Activated CD4-positive, alpha-beta memory T cell treated with anti-CD3 and anti-CD28 coated beads for 36 hours (primary cell): ENCODE results near the gene MBTPS2. TPM values are rescaled to one million over a fixed set of nuclear protein-coding genes. Genes with fewer than 3 reads are reported as not detected.
"Not testable (repeated sequence)": the region's sequence is repeated elsewhere in the genome, so short reads cannot be mapped to it uniquely, and the experiment has no call there.

Source experiments
- CTCF ChIA-PET: fragments of 350-600 bp; sonication (Branson Sonifier 250); formaldehyde crosslinking; loops from one replicate; lab custom pipeline; 2021; ENCODE audit warnings: antibody characterized with exemption, inconsistent platforms; lab: Charles Lee
- POLR2A ChIA-PET: fragments of 350-600 bp; sonication (Branson Sonifier 250); formaldehyde crosslinking; loops from one replicate; lab custom pipeline; 2021; ENCODE audit warnings: antibody characterized with exemption; lab: Charles Lee
- DNase-seq: peaks from one replicate; pipeline ENCODE4 v3.0.0-alpha.2; 2020
- H3K27ac Mint-ChIP-seq: one replicate; pipeline ENCODE4 v1.8.0; 2021; ENCODE audit warnings: mixed read lengths
- H3K27me3 Mint-ChIP-seq: one replicate; pipeline ENCODE4 v1.8.0; 2021; ENCODE audit warnings: mixed read lengths
- H3K36me3 Mint-ChIP-seq: one replicate; pipeline ENCODE4 v1.8.0; 2021; ENCODE audit warnings: mixed read lengths
- H3K4me1 Mint-ChIP-seq: one replicate; pipeline ENCODE4 v1.8.0; 2021; ENCODE audit warnings: low read depth, mixed read lengths
- H3K4me3 Mint-ChIP-seq: one replicate; pipeline ENCODE4 v1.8.0; 2021; ENCODE audit warnings: mild to moderate bottlenecking, mixed read lengths
- H3K9me3 Mint-ChIP-seq: one replicate; pipeline ENCODE4 v1.8.0; 2021; ENCODE audit warnings: mixed read lengths
- intact Hi-C: fragments of 100-400 bp; cut with micrococcal nuclease; formaldehyde crosslinking; loops from one replicate; pipeline ENCODE4 v1.15.1; 2023
- total RNA-seq, 2 experiments: library from RNA; stranded (reverse); gene quantifications; one replicate each; pipeline ENCODE4 v1.2.3, GENCODE V29; 2021

Gene MBTPS2
- total RNA-seq, 2 experiments from 2014 or later: 5.1 to 6.5 TPM

DNA sequence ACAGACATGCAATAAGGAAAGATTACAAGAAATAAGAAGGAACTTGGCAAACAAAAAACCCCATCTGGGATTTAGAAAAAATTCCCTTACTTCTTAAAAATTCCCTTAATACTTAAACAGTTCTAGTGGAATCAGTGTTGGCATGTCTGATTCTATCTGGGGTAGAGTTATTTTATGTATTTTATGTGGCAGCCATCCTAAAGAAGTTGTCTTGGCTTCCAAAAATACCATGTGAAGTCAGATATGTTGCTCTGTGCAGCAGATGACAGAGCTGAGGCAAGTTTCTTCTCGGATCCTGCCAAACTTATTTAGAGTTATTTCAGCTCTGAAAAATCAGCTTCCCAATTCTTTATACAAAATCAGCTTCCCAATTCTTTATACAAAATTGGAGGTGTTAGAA is 31.1 kb downstream of the MBTPS2 start:
- ChIA-PET CTCF (no interaction called here), POLR2A (no interaction called here)
- DNase-seq: no peak
- no peak overlapping the region for H3K27ac Mint-ChIP-seq
- no peaks in the 10 kb centered on the region for H3K27me3 Mint-ChIP-seq
- intact Hi-C loops: no loop called here
- no peaks in the 10 kb centered on the region for H3K4me1 Mint-ChIP-seq
- H3K4me3 Mint-ChIP-seq: no peak overlapping the region
- no peaks in the 10 kb centered on the region for H3K9me3 Mint-ChIP-seq
- peaks cover 1% of the 10 kb centered on the region for H3K36me3 Mint-ChIP-seq

DNA sequence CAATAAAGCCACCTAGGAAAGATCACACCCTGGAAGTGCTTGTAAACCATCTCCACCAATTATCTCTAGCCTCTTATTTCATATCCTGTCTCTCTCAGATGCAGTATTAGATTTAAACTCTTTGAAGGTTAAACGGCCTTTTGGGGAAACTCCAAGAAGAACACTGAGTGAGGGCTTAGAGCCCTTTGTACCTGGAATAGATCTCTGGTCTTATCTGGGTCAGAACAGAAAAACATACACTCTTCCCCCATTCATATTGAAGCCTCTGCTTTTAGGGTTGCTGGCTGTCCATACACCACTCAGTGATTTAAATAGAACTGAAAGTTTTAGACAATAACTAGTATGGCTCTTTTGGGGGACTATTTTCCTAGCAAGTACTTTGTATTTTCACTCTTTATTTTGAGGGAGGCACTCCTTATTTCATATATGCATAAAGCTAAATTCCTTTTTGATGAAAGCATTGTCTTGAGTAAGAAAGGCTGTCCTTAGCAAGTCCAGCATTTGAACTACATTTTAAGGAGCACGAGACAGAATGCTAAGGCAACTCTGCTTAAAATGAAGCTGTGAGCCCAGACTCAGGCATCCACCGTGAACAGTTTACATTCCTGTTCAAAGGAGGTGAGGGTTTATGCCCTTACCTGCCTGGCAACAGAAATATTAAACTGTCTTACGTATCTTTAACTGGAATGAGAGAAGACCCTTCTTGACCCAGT is 33.8 kb downstream of the MBTPS2 start:
- Mint-ChIP-seq H3K4me3 (no peak overlapping the region), H3K36me3 (peaks cover 1% of the 10 kb centered on the region)

DNA sequence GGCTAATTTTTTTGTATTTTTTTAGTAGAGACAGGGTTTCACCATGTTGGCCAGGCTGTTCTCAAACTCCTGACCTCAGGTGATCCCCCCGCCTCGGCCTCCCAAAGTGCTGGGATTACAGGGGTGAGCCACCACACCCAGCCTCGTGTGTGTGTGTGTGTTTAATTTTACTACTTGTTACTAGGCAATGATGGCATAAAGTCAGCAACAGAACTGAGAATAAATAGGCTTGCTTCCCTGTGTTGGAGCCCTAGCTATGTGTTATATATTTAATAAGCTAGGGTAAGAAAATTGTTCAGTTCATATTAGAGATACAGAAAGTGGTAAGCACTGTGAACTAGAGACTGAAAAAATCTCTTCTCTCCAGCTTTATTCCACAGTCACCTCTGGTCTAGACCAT is 34.8 kb downstream of the MBTPS2 start:
- H3K27me3 Mint-ChIP-seq, intact Hi-C loops, DNase-seq: not testable (repeated sequence)

More for the DNA sequence above, 33.8 kb downstream of the MBTPS2 start:
- ChIA-PET CTCF (no interaction called here), POLR2A (no interaction called here)
- no peak for DNase-seq
- H3K4me1 Mint-ChIP-seq: no peaks in the 10 kb centered on the region
- no peaks in the 10 kb centered on the region for H3K9me3 Mint-ChIP-seq
- no peak overlapping the region for H3K27ac Mint-ChIP-seq
- no peaks in the 10 kb centered on the region for H3K27me3 Mint-ChIP-seq
- intact Hi-C loops: no loop called here

DNA sequence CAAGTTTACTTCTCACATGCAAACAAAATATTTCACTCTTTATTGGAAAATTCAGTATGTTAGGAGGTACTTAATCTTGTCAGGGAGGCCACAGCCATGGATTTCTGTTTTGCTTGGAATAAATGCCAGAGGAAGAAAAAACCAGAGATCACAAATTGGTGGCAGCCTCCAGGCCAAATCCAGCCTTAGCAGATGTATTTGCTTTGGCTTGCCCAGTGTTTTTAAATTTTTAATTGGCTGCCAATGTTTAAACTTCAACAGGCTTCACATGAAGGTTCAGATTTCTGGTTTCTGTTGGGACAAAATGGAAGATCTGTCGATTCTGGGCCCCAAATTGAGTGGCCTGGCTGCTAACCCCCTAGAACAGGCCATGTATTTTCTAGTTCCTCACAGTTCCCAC is 35.6 kb downstream of the MBTPS2 start:
- CTCF ChIA-PET: no interaction called here
- POLR2A ChIA-PET: no interaction called here
- Mint-ChIP-seq H3K4me1 (no peaks in the 10 kb centered on the region), H3K4me3 (no peak overlapping the region), H3K27ac (no peak overlapping the region), H3K36me3 (no peaks in the 10 kb centered on the region), H3K27me3 (no peaks in the 10 kb centered on the region), H3K9me3 (no peaks in the 10 kb centered on the region)
- DNase-seq: no peak
- intact Hi-C loops: no loop called here

More for the DNA sequence above, 34.8 kb downstream of the MBTPS2 start:
- POLR2A ChIA-PET, H3K27ac Mint-ChIP-seq, H3K9me3 Mint-ChIP-seq, H3K4me1 Mint-ChIP-seq, H3K4me3 Mint-ChIP-seq, H3K36me3 Mint-ChIP-seq, CTCF ChIA-PET: not testable (repeated sequence)

DNA sequence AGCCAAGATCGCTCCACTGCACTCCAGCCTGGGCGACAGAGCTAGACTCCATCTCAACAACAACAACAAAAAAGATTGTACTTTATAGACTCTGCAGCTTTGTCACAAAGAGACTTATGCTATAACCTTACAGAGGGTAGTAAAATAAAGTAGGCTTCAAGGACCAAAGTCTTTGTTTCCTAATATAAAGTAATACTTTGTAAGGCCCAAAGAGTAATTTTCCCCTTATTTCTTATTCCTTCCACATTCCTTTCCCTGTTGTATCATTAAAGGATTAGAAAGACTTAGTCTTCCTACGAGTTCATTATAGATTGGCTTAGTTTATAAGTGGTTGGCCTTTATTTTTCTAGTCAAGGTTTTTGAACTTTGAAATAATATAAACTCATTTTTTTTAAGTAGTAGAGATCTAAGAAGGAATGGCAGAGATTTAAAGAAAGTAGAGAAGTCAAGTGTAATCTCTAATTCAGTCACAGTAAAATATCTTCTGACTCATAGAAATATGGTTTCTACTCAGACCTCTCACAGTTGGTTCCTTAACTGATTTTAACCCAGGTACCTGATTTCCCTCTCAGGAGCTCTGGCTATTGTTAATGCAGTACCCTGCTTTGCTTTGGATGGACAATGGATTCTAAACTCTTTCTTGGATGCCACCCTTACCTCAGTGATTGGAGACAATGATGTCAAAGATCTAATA is 42.6 kb downstream of the MBTPS2 start:
- CTCF ChIA-PET: no interaction called here
- H3K9me3 Mint-ChIP-seq: no peaks in the 10 kb centered on the region
- intact Hi-C loops: no loop called here
- no peaks in the 10 kb centered on the region for H3K27me3 Mint-ChIP-seq
- H3K27ac Mint-ChIP-seq: no peak overlapping the region
- H3K4me3 Mint-ChIP-seq: no peak overlapping the region
- DNase-seq: no peak
- H3K36me3 Mint-ChIP-seq: peaks cover 2% of the 10 kb centered on the region
- POLR2A ChIA-PET: no interaction called here
- H3K4me1 Mint-ChIP-seq: no peaks in the 10 kb centered on the region

DNA sequence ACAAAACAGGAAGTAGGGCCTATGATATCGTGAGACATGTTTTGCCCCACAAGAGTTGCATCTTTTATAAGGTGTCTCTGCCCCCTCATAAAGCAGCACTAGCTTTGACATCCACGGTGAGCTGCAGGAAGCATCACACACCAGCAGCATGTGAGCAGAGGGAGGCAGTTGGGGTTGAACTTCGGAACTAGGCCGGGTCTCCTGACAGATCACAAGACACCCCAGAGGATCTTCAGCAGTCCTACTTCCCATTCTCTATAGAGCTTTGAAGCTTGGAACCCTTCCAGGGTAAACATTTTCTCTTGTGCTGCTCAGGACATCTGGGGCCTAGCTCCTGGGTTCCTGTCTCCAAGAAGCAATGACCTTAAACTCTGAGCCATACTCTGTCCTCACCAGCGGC is 43.8 kb downstream of the MBTPS2 start:
- DNase-seq: no peak
- Mint-ChIP-seq H3K9me3 (no peaks in the 10 kb centered on the region), H3K27me3 (no peaks in the 10 kb centered on the region), H3K27ac (no peak overlapping the region), H3K4me1 (no peaks in the 10 kb centered on the region), H3K36me3 (peaks cover 2% of the 10 kb centered on the region), H3K4me3 (no peak overlapping the region)
- CTCF ChIA-PET: no interaction called here
- POLR2A ChIA-PET: no interaction called here
- intact Hi-C loops: no loop called here

DNA sequence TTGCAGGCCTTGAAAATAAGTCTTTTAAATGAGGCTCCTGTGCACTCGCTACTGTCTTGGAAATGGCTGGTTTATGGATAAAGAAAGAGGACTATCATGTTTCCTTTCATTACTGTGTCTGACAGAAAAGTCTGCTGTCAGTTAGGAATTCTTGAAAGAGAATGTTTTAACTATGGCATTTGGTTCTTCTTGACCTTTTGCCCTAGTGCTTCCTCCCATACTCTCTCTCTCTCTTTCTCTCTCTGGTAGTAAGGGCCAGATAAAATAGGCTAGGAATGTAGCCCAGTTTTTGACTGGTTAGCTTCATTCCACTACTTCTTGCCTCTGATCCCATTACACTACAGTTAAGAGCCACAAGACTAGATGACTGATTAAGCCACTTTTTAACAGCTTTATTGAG is 46.2 kb downstream of the MBTPS2 start:
- CTCF ChIA-PET: no interaction called here
- DNase-seq: no peak
- intact Hi-C loops: no loop called here
- Mint-ChIP-seq H3K9me3 (no peaks in the 10 kb centered on the region), H3K27me3 (no peaks in the 10 kb centered on the region), H3K27ac (no peak overlapping the region), H3K36me3 (peaks cover 2% of the 10 kb centered on the region), H3K4me3 (no peak overlapping the region), H3K4me1 (no peaks in the 10 kb centered on the region)
- POLR2A ChIA-PET: no interaction called here

DNA sequence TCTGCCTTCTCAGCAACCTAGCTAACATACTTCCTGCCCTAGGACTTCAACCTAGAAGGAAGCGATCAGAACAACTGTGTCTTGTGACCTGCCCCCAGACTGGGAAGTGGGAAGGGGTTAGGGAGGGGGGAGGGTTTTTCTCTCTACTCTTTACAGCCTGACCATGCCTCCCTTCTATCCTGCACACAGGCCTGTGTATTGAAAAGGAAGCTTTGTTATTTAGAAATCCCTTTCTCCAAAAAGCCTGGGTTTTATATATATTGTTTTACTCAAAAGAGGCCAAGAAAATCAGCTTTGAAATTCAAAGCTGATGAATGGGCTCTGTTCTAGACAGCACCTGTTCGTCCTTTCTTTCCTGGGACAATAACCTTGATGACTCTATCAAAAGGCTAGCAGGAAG is 65.9 kb downstream of the MBTPS2 start:
- H3K4me3 Mint-ChIP-seq: no peak overlapping the region
- H3K27me3 Mint-ChIP-seq: no peaks in the 10 kb centered on the region
- POLR2A ChIA-PET: no interaction called here
- H3K4me1 Mint-ChIP-seq: no peaks in the 10 kb centered on the region
- no peak overlapping the region for H3K27ac Mint-ChIP-seq
- no peak for DNase-seq
- no peaks in the 10 kb centered on the region for H3K9me3 Mint-ChIP-seq
- no peaks in the 10 kb centered on the region for H3K36me3 Mint-ChIP-seq
- intact Hi-C loops: no loop called here
- CTCF ChIA-PET: no interaction called here

DNA sequence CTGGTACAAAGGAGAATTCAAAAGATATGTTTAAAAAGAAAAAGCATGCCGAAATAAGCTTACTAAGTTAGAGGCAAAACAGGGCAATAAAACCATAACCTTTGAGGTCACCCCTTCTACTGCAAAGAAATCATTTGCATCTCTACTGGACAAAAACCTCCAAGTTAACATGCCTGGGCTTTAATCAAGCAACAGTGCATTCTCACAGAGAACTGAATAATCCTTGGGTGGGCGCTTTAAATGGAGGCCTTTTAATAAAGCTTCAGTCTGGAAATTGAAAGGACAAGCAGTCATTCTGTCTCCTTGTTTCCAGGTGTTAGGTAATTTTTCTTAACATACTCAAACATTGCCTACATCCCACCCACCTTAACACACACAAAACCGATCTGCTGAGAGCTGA is 66.5 kb downstream of the MBTPS2 start:
- intact Hi-C loops: no loop called here
- Mint-ChIP-seq H3K27ac (no peak overlapping the region), H3K4me3 (no peak overlapping the region), H3K4me1 (no peaks in the 10 kb centered on the region), H3K36me3 (no peaks in the 10 kb centered on the region), H3K27me3 (no peaks in the 10 kb centered on the region), H3K9me3 (no peaks in the 10 kb centered on the region)
- no peak for DNase-seq
- ChIA-PET POLR2A (no interaction called here), CTCF (no interaction called here)

DNA sequence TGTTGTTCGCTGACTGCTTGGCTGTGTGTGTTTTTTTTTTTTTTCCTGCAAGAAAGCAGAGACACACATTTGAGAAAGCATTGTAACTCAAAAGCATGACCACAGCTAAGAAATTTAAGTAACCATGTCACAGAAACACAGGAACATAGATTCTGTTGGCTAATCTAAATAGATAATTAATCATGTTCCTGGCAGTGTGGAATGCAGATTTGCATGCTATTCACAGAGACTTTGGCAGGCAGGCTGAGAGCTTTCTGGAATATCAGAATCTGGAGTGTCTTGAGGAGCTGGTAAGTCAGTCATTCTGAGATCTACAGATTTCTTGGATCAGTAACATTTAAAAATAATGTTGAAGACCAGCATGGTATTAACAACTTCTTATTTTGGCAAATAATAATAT is 67.8 kb downstream of the MBTPS2 start:
- Mint-ChIP-seq H3K27me3 (no peaks in the 10 kb centered on the region), H3K4me3 (no peak overlapping the region), H3K9me3 (no peaks in the 10 kb centered on the region), H3K4me1 (peaks cover 4% of the 10 kb centered on the region), H3K36me3 (no peaks in the 10 kb centered on the region), H3K27ac (no peak overlapping the region)
- CTCF ChIA-PET: no interaction called here
- POLR2A ChIA-PET: no interaction called here
- intact Hi-C loops: no loop called here
- no peak for DNase-seq

DNA sequence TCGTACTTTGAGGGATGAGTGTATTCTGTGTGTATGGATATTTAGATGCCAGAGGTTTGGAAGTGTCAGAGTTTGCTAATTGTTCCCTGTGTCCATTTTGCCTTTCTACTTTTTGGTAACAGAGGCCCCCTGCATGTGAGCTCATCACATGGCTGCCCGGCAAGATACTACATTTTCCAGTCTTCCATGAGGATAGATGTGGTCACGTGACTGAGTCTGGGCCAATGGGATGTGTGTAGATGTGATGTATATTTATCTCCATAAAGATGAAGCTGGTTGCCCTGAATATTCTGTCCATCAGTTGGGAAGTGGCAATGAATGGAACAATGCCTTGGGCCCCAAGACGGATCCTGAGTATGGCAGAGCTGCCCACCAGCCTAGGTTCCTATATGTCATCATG is 72.1 kb downstream of the MBTPS2 start:
- no peaks in the 10 kb centered on the region for H3K36me3 Mint-ChIP-seq
- DNase-seq: no peak
- intact Hi-C loops: no loop called here

DNA sequence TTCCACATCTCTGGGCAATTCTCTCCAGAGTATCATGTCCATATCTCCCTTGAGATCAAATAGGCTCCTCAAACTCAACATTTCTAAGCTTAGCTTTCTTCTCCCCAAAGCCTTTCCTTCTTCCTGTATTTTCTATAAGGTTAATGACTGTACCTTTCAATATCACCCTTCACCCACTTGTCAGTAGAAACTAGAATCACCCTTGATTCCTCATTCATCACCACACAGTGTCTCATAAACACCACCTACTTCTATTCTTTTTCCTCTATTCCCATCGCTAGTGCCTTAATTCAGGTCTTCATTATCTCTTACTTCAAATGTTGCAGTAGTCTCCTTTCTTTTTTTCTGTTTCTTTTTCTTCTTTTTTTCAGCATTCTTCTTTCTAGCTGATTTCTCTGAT is 72.8 kb downstream of the MBTPS2 start:
- ChIA-PET POLR2A (no interaction called here), CTCF (no interaction called here)
- Mint-ChIP-seq H3K36me3 (no peaks in the 10 kb centered on the region), H3K9me3 (no peaks in the 10 kb centered on the region), H3K4me3 (no peak overlapping the region), H3K27ac (no peak overlapping the region), H3K27me3 (no peaks in the 10 kb centered on the region), H3K4me1 (peaks cover 7% of the 10 kb centered on the region)
- no peak for DNase-seq
- intact Hi-C loops: no loop called here

More for the DNA sequence above, 72.1 kb downstream of the MBTPS2 start:
- H3K4me1 Mint-ChIP-seq: peaks cover 7% of the 10 kb centered on the region
- no peak overlapping the region for H3K4me3 Mint-ChIP-seq
- no peaks in the 10 kb centered on the region for H3K27me3 Mint-ChIP-seq
- ChIA-PET CTCF (no interaction called here), POLR2A (no interaction called here)
- no peak overlapping the region for H3K27ac Mint-ChIP-seq
- H3K9me3 Mint-ChIP-seq: no peaks in the 10 kb centered on the region

DNA sequence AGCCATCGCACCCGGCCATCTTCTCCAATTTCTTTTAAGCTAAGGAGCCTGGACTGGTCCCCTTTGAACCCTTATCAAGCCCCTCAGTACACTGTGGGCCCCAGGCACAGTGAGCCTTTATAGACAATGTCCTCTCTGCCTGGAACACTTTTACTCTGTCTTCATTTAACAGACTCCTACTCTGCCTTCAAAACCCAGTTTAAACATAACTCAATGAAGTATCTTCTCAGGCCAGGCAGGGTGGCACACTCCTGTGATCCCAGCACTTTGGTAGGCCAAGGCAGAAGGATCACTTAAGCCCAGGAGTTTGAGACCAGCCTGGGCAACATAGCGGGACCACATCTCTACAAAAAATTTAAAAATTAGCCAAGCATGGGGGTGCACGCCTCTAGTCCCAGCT is 73.6 kb downstream of the MBTPS2 start:
- Mint-ChIP-seq H3K27ac (no peak overlapping the region), H3K4me3 (no peak overlapping the region), H3K4me1 (peaks cover 7% of the 10 kb centered on the region), H3K27me3 (no peaks in the 10 kb centered on the region), H3K9me3 (no peaks in the 10 kb centered on the region), H3K36me3 (no peaks in the 10 kb centered on the region)
- intact Hi-C loops: no loop called here
- CTCF ChIA-PET: no interaction called here
- POLR2A ChIA-PET: no interaction called here
- DNase-seq: no peak
